ENCODE measurements around the gene PRR15L.

The PRR15L gene

GRCh38 chr17:47983492-47984223, 26.0 kb upstream of the PRR15L start:
- Mint-ChIP-seq H3K27me3 (ENCODE audit: low read depth) (peaks cover 39% of the 10 kb centered on the region), H3K9me3 (no peaks in the 10 kb centered on the region), H3K36me3 (ENCODE audit: low read depth) (peaks cover 54% of the 10 kb centered on the region), H3K4me1 (peaks cover 22% of the 10 kb centered on the region), H3K4me3 (no peak overlapping the region), H3K27ac (peak overlapping the region in 1 of 3 experiments; percentile 35)
- TF ChIP-seq, protein P1, sequence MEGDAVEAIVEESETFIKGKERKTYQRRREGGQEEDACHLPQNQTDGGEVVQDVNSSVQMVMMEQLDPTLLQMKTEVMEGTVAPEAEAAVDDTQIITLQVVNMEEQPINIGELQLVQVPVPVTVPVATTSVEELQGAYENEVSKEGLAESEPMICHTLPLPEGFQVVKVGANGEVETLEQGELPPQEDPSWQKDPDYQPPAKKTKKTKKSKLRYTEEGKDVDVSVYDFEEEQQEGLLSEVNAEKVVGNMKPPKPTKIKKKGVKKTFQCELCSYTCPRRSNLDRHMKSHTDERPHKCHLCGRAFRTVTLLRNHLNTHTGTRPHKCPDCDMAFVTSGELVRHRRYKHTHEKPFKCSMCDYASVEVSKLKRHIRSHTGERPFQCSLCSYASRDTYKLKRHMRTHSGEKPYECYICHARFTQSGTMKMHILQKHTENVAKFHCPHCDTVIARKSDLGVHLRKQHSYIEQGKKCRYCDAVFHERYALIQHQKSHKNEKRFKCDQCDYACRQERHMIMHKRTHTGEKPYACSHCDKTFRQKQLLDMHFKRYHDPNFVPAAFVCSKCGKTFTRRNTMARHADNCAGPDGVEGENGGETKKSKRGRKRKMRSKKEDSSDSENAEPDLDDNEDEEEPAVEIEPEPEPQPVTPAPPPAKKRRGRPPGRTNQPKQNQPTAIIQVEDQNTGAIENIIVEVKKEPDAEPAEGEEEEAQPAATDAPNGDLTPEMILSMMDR (IDR thresholded peaks at IDR 0.05; ENCODE audit: unreplicated experiment in 3 of 3) = no peak

GRCh38 chr17:47982645-47983390, 25.1 kb upstream of the PRR15L start:
- H3K27ac Mint-ChIP-seq = no peak overlapping the region

DNA sequence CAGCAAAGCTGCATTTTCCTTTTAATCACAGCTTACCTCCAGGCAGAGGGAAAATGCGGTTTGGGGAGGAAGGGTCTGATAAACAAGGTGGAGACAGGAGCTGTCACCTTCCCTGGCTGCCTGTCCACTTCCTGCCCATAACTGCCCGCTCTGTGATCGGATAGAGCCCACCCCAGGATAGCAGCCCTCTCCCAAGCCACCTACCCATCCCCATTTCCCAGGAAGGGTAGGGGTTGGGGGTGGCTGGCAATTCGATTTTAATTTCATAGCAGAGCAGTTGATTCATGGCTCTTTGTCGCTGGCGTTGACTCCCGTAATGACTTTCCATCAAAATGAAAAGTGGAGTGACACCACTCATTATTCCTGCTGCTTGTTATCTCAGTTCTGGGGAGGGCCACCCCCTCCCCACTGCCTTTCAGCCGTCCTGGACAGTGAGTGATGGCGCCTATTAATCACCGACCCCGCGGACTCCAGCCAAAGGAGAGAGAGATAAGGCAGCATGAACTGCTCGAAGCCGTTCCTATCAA, 24.5 kb upstream of the PRR15L start:
- Mint-ChIP-seq H3K36me3 (ENCODE audit: low read depth) (peaks cover 59% of the 10 kb centered on the region), H3K9me3 (no peaks in the 10 kb centered on the region), H3K27me3 (ENCODE audit: low read depth) (peaks cover 27% of the 10 kb centered on the region), H3K27ac (no peak overlapping the region), H3K4me3 (no peak overlapping the region), H3K4me1 (peaks cover 11% of the 10 kb centered on the region)
- TF ChIP-seq, protein P1 (IDR thresholded peaks at IDR 0.05; ENCODE audit: unreplicated experiment in 3 of 3) = no peak

More at GRCh38 chr17:47982645-47983390, 25.1 kb upstream of the PRR15L start:
- no peak overlapping the region for H3K4me3 Mint-ChIP-seq
- TF ChIP-seq, protein P1 (IDR thresholded peaks at IDR 0.05; ENCODE audit: unreplicated experiment in 3 of 3) = no peak
- H3K27me3 Mint-ChIP-seq (ENCODE audit: low read depth) = peaks cover 34% of the 10 kb centered on the region
- H3K9me3 Mint-ChIP-seq = no peaks in the 10 kb centered on the region
- H3K36me3 Mint-ChIP-seq (ENCODE audit: low read depth) = peaks cover 59% of the 10 kb centered on the region
- H3K4me1 Mint-ChIP-seq = peaks cover 17% of the 10 kb centered on the region

GRCh38 chr17:47981462-47981861, 23.8 kb upstream of the PRR15L start:
- TF ChIP-seq, protein P1 (IDR thresholded peaks at IDR 0.05; ENCODE audit: unreplicated experiment in 3 of 3) = no peak
- Mint-ChIP-seq H3K27ac (no peak overlapping the region), H3K27me3 (ENCODE audit: low read depth) (peaks cover 21% of the 10 kb centered on the region), H3K36me3 (ENCODE audit: low read depth) (peaks cover 62% of the 10 kb centered on the region), H3K4me3 (no peak overlapping the region), H3K4me1 (peaks cover 10% of the 10 kb centered on the region), H3K9me3 (no peaks in the 10 kb centered on the region)

- Mint-ChIP-seq H3K36me3 (ENCODE audit: low read depth) (peaks cover 63% of the 10 kb centered on the region), H3K27me3 (ENCODE audit: low read depth) (peaks cover 18% of the 10 kb centered on the region), H3K27ac (no peak overlapping the region), H3K4me3 (no peak overlapping the region), H3K4me1 (peaks cover 10% of the 10 kb centered on the region), H3K9me3 (no peaks in the 10 kb centered on the region)
- TF ChIP-seq, protein P1 (IDR thresholded peaks at IDR 0.05; ENCODE audit: unreplicated experiment in 3 of 3) = no peak
These were observed 22.9 kb upstream of the PRR15L start for GRCh38 chr17:47980541-47980940.
